Liver (tissue), 9 donors: ENCODE results near the gene C11orf21. TPM values are rescaled to one million over a fixed set of nuclear protein-coding genes. Genes with fewer than 3 reads are reported as not detected.

Source experiments
- DNase-seq: peaks from one replicate; pipeline ENCODE4 v3.0.0-alpha.2; 2017; ENCODE audit warnings: low spot score
- H3K27ac ChIP-seq, 2 donors: one replicate each; pipeline ENCODE4 v1.7.0; 2013; ENCODE audit warnings: inconsistent platforms in 2 of 2, low read length in 2 of 2, control low read depth in 1 of 2, low read depth in 1 of 2, mild to moderate bottlenecking in 1 of 2
- H3K27me3 ChIP-seq, 4 donors: one replicate each; pipeline versions ENCODE4 v1.6.1 to v1.7.0; 2013; ENCODE audit warnings: low read length in 3 of 4, inconsistent platforms in 1 of 4, mild to moderate bottlenecking in 1 of 4, moderate library complexity in 1 of 4; ENCODE audit not compliant: control insufficient read depth in 4 of 4, insufficient read depth in 4 of 4
- H3K36me3 ChIP-seq, 4 donors: one replicate each; pipeline versions ENCODE4 v1.6.1 to v1.7.0; 2013; ENCODE audit warnings: low read length in 3 of 4, mild to moderate bottlenecking in 3 of 4, low read depth in 1 of 4, moderate library complexity in 1 of 4; ENCODE audit not compliant: control insufficient read depth in 4 of 4, insufficient read depth in 3 of 4
- H3K4me1 ChIP-seq, 4 donors: one replicate each; pipeline versions ENCODE4 v1.6.1 to v1.7.0; 2013; ENCODE audit warnings: low read length in 3 of 4, mild to moderate bottlenecking in 3 of 4, moderate library complexity in 1 of 4; ENCODE audit not compliant: control insufficient read depth in 4 of 4, insufficient read depth in 4 of 4
- H3K4me3 ChIP-seq, 3 donors: one replicate each; pipeline versions ENCODE4 v1.6.1 to v1.7.0; 2013; ENCODE audit warnings: low read length in 3 of 3, control low read depth in 1 of 3, low read depth in 1 of 3, mild to moderate bottlenecking in 1 of 3
- H3K9ac ChIP-seq, 2 donors: one replicate each; pipeline ENCODE4 v1.7.0; 2013; ENCODE audit warnings: low read length in 2 of 2, mild to moderate bottlenecking in 2 of 2, moderate library complexity in 2 of 2, control low read depth in 1 of 2, low read depth in 1 of 2
- H3K9me3 ChIP-seq, 4 donors: one replicate each; pipeline versions ENCODE4 v1.6.1 to v1.7.0; 2013; ENCODE audit warnings: low read length in 3 of 4; ENCODE audit not compliant: control insufficient read depth in 4 of 4
- EGR1 ChIP-seq, 2 donors: IDR thresholded peaks; 2 replicates each; pipeline ENCODE4 v1.6.1; 2016 to 2018; ENCODE audit warnings: antibody characterized with exemption in 2 of 2, low read depth in 2 of 2
- FOXA2 ChIP-seq: IDR thresholded peaks from 2 replicates; pipeline ENCODE4 v1.6.1; 2016; ENCODE audit warnings: antibody characterized with exemption
- GABPA ChIP-seq, 2 donors: IDR thresholded peaks in 1 of 2; conservative IDR thresholded peaks in 1 of 2; 2 replicates each; pipeline ENCODE4 v1.6.1; 2016; ENCODE audit warnings: antibody characterized with exemption in 2 of 2, mild to moderate bottlenecking in 1 of 2, moderate library complexity in 1 of 2
- HNF4A ChIP-seq, 2 donors: conservative IDR thresholded peaks; 2 replicates each; pipeline ENCODE4 v1.6.1; 2016; ENCODE audit warnings: antibody characterized with exemption in 2 of 2, mild to moderate bottlenecking in 2 of 2
- JUND ChIP-seq, 2 donors: IDR thresholded peaks; 2 replicates each; pipeline ENCODE4 v1.6.1; 2016; ENCODE audit warnings: antibody characterized with exemption in 2 of 2
- NR2F2 ChIP-seq: IDR thresholded peaks from 2 replicates; pipeline ENCODE4 v1.6.1; 2016; ENCODE audit warnings: antibody characterized with exemption
- RAD21 ChIP-seq, 2 donors: IDR thresholded peaks; 2 replicates each; pipeline ENCODE4 v1.6.1; 2016; ENCODE audit warnings: antibody characterized with exemption in 2 of 2, mild to moderate bottlenecking in 2 of 2
- RXRA ChIP-seq, 2 donors: IDR thresholded peaks; 2 replicates each; pipeline ENCODE4 v1.6.1; 2017 to 2018; ENCODE audit warnings: antibody characterized with exemption in 2 of 2, mild to moderate bottlenecking in 1 of 2
- SP1 ChIP-seq: IDR thresholded peaks from 2 replicates; pipeline ENCODE4 v1.6.1; 2018; ENCODE audit warnings: antibody characterized with exemption, mild to moderate bottlenecking
- TAF1 ChIP-seq: conservative IDR thresholded peaks from 2 replicates; pipeline ENCODE4 v1.6.1; 2016; ENCODE audit warnings: antibody characterized with exemption, mild to moderate bottlenecking
- YY1 ChIP-seq: IDR thresholded peaks from 2 replicates; pipeline ENCODE4 v1.6.1; 2016; ENCODE audit warnings: antibody characterized with exemption, mild to moderate bottlenecking
- WGBS: extraction: QIAGEN DNeasy Blood & Tissue Kit; methylation state at CpG from one replicate; pipeline ENCODE4 v1.1.7; 2013; 5-methylcytosine and 5-hydroxymethylcytosine counted together
- polyA plus RNA-seq, 2 donors: library from polyadenylated mRNA; stranded (reverse) in 1 of 2; unstranded in 1 of 2; fragments of 200-250 nt in 1 of 2; fragments of >200 nt in 1 of 2; fragmentation: Nextera tagmentation in 1 of 2; extraction: Ambion mirVana in 1 of 2; gene quantifications; one replicate each; pipeline versions ENCODE4 v1.2.1 to v1.2.3, GENCODE V29; 2013 to 2015
- total RNA-seq, 2 donors: library from RNA; depleted of rRNA; stranded (reverse); fragments of >200 nt; gene quantifications; one replicate each; pipeline ENCODE4 v1.2.3, GENCODE V29; 2014
- TF ChIP-seq, protein P1 (sequence below): IDR thresholded peaks from 2 replicates; pipeline ENCODE4 v1.6.1; 2016; ENCODE audit warnings: antibody characterized with exemption
- TF ChIP-seq, protein P2 (sequence below): fragments of 150-350 bp; IDR thresholded peaks from 2 replicates; pipeline ENCODE4 v1.5.1; 2017; ENCODE audit warnings: improper control_type of control experiment, low read depth, low read length; ENCODE audit not compliant: missing input control
- TF ChIP-seq, protein P3 (sequence below): IDR thresholded peaks from 2 replicates; pipeline ENCODE4 v1.6.1; 2016; ENCODE audit warnings: antibody characterized with exemption
- donor health status: healthy.
- donor health status: healthy.
- donor health status: healthy.
- donor health status: healthy.
- donor health status: healthy.

C11orf21 gene
- total and polyA plus RNA-seq, 4 donors: 0.14 to 16.2 (median 0.44) TPM

DNA sequence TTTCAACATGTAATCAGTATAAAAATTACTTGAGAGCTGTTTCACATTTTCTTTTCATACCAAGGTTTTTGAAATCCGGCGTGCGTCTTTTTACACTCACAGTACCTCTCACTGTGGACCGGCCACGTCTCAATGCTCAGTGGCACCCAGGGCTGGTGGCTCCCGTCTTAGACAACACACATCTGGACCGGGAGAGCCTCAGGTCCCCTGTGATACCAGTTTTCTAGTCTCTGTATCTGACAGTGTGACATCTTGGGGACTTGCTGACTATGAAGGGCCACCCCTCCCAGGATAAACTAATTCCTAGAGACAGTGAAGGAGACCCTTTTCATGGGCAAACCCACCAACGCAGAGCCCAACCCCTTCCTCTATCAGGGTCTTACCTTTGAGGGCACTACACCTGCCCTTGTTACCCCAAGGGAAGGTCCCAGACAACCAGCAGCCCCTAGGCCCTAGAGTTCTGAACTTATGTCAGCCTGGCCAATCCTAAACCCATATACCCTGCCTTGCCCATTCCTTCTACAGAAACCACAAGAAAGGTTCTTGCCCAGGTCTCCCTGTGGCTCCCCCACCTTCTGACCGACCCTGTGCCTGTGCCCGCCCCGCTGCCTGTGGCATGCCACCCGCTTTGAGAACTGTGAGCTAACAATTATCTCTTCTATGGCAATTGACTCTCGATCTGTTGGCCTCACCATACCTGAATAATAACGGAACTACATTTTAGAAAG is 25.3 kb downstream of the C11orf21 start:
- no peak for TF ChIP-seq SP1
- no peak for TF ChIP-seq FOXA2
- no peak for TF ChIP-seq EGR1 (IDR thresholded peaks at IDR 0.05; ENCODE audit: low read depth in 2 of 2)
- TF ChIP-seq JUND (IDR thresholded peaks at IDR 0.05): no peak
- TF ChIP-seq, protein P1, sequence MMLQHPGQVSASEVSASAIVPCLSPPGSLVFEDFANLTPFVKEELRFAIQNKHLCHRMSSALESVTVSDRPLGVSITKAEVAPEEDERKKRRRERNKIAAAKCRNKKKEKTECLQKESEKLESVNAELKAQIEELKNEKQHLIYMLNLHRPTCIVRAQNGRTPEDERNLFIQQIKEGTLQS: no peak
- no peak for TF ChIP-seq RAD21 (IDR thresholded peaks at IDR 0.05)
- TF ChIP-seq, protein P2, sequence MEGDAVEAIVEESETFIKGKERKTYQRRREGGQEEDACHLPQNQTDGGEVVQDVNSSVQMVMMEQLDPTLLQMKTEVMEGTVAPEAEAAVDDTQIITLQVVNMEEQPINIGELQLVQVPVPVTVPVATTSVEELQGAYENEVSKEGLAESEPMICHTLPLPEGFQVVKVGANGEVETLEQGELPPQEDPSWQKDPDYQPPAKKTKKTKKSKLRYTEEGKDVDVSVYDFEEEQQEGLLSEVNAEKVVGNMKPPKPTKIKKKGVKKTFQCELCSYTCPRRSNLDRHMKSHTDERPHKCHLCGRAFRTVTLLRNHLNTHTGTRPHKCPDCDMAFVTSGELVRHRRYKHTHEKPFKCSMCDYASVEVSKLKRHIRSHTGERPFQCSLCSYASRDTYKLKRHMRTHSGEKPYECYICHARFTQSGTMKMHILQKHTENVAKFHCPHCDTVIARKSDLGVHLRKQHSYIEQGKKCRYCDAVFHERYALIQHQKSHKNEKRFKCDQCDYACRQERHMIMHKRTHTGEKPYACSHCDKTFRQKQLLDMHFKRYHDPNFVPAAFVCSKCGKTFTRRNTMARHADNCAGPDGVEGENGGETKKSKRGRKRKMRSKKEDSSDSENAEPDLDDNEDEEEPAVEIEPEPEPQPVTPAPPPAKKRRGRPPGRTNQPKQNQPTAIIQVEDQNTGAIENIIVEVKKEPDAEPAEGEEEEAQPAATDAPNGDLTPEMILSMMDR: no peak
- TF ChIP-seq YY1: no peak
- no peak for TF ChIP-seq HNF4A (conservative IDR thresholded peaks at IDR 0.05)
- TF ChIP-seq, protein P3, sequence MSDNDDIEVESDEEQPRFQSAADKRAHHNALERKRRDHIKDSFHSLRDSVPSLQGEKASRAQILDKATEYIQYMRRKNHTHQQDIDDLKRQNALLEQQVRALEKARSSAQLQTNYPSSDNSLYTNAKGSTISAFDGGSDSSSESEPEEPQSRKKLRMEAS: no peak
- no peak for TF ChIP-seq GABPA (IDR thresholded peaks at IDR 0.05 in 1 of 2, conservative IDR thresholded peaks at IDR 0.05 in 1 of 2)
- no peak for TF ChIP-seq RXRA (IDR thresholded peaks at IDR 0.05)
- Histone ChIP-seq H3K4me3 (no peak overlapping the region), H3K4me1 (no peaks in the 10 kb centered on the region), H3K9ac (no peak overlapping the region), H3K27me3 (peaks cover 0 to 8% (median 2%) of the 10 kb centered on the region in 4 donors), H3K9me3 (no peaks in the 10 kb centered on the region), H3K36me3 (no peaks in the 10 kb centered on the region), H3K27ac (no peak overlapping the region)
- peak; percentile 28 for DNase-seq
- WGBS: 92% methylated on average over 14 of the region's 14 CpGs

DNA sequence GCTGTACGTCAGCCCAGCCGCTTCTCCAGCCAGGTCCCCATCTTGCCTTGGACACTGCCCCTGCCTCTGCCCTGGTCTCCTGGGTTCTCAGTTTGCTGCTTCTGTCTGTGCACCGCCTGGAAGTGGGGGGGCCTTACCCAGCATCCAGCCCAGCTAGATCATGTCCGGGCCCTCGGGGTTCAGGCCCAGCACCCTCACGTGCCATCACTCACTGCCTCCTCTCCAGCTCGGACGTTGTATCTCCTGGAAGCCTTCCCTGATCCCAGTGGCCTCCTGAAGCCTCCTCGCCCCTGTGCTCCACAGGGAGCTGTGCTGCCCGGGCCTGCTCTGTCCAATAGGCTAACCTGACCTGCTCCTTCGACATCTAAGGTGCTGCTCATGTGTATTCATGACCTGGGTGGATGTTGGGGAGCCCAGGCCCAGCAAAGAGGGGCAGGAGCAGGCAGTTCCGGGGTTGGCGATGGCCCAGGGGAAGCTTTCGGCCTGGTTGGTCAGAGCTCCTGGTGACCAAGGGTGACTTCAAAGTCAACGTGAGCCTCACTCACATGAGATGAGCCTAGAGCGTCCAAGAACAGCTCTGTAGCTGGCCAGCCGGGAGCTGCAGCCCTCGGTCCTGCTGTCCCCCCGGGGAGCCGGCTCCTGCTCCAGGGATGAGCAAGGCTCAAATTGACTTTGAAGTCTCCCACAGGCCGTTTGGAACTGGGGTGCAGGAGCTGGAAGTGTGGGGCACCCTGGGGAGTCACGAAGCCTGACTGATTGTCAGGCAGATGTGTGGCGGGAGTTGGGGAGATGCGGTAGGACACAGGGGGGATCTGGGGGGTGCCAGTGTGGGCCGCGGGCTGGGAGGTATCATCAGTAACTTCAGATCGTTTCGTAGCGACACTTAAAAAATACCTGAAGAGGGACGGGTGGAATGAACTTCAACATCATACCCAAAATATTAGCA is 26.1 kb downstream of the C11orf21 start:
- Histone ChIP-seq H3K36me3 (no peaks in the 10 kb centered on the region), H3K4me3 (no peak overlapping the region), H3K9ac (no peak overlapping the region), H3K27me3 (peaks cover 0 to 17% (median 2%) of the 10 kb centered on the region in 4 donors), H3K4me1 (peaks cover 0 to 5% (median 2%) of the 10 kb centered on the region in 4 donors), H3K27ac (no peak overlapping the region), H3K9me3 (no peaks in the 10 kb centered on the region)
- no peak for TF ChIP-seq EGR1 (IDR thresholded peaks at IDR 0.05; ENCODE audit: low read depth in 2 of 2)
- TF ChIP-seq, protein P2: no peak
- no peak for TF ChIP-seq FOXA2
- TF ChIP-seq TAF1: no peak
- no peak for TF ChIP-seq JUND (IDR thresholded peaks at IDR 0.05)
- TF ChIP-seq NR2F2: no peak
- TF ChIP-seq HNF4A (conservative IDR thresholded peaks at IDR 0.05): no peak
- WGBS: 90% methylated on average over 30 of the region's 30 CpGs
- DNase-seq: peak; percentile 22
